PFSK-1 (cell line): Measurements from ENCODE around the gene HEXB.

Experiments used
- FOXP2 ChIP-seq: optimal IDR thresholded peaks from 2 replicates; pipeline ENCODE3; 2011; ENCODE audit warnings: borderline replicate concordance, control low read depth, inconsistent platforms; ENCODE audit not compliant: insufficient read depth; ENCODE audit errors: extremely low read length, extremely low read depth
- POLR2AphosphoS5 ChIP-seq: IDR thresholded peaks from 2 replicates; pipeline ENCODE4 v1.6.1; 2012; ENCODE audit warnings: low read depth, mild to moderate bottlenecking, control low read depth, low read length, moderate library complexity
- REST ChIP-seq, 2 experiments: IDR thresholded peaks; 2 replicates each; pipeline versions ENCODE4 v1.6.1 to v1.8.0; 2011 to 2012; ENCODE audit warnings: low read depth in 2 of 2, low read length in 2 of 2, control low read depth in 1 of 2, inconsistent platforms in 1 of 2, mild to moderate bottlenecking in 1 of 2, moderate library complexity in 1 of 2; ENCODE audit not compliant: insufficient read depth in 1 of 2
- SIN3A ChIP-seq: IDR thresholded peaks from 2 replicates; pipeline ENCODE4 v1.6.1; 2012; ENCODE audit warnings: mild to moderate bottlenecking, low read length, moderate library complexity, borderline replicate concordance; ENCODE audit not compliant: insufficient read depth
- TAF1 ChIP-seq: IDR thresholded peaks from 2 replicates; pipeline ENCODE4 v1.6.1; 2012; ENCODE audit warnings: low read length, control low read depth, borderline replicate concordance; ENCODE audit not compliant: insufficient read depth

The HEXB gene

DNA sequence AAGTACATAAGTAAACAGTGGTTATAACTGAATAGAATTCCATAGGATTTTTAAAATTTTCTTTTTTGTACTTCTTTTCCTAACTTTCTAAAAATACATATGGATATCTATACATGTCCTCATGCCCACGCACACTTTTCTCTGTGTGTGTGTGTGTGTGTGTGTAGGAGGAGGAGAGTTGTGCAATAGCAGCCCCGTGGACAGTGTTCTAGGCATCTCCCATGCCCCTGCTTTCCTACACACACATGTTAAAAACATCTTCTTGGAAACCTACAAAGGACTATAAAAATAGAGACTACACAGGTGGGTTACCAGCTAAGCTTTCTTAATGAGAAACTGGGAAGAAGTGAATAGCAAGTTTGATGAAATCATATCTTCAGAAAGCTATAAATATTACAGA, 19.8 kb upstream of the HEXB start:
- TF ChIP-seq SIN3A (no peak), REST (IDR thresholded peaks at IDR 0.05; ENCODE audit: insufficient read depth in 1 of 2, low read depth in 2 of 2, low read length in 2 of 2) (no peak), POLR2AphosphoS5 (no peak), FOXP2 (no peak), TAF1 (no peak)

GRCh38 chr5:74665816-74666215, 19.2 kb upstream of the HEXB start:
- TF ChIP-seq TAF1 = no peak
- TF ChIP-seq REST (IDR thresholded peaks at IDR 0.05; ENCODE audit: insufficient read depth in 1 of 2, low read depth in 2 of 2, low read length in 2 of 2) = no peak
- TF ChIP-seq SIN3A = no peak
- no peak for TF ChIP-seq FOXP2
- TF ChIP-seq POLR2AphosphoS5 = no peak

- TF ChIP-seq FOXP2 (no peak), REST (IDR thresholded peaks at IDR 0.05; ENCODE audit: insufficient read depth in 1 of 2, low read depth in 2 of 2, low read length in 2 of 2) (no peak), TAF1 (no peak)
Measured at GRCh38 chr5:74667396-74667795, 17.6 kb upstream of the HEXB start.

- no peak for TF ChIP-seq POLR2AphosphoS5
- no peak for TF ChIP-seq REST (IDR thresholded peaks at IDR 0.05; ENCODE audit: insufficient read depth in 1 of 2, low read depth in 2 of 2, low read length in 2 of 2)
- no peak for TF ChIP-seq SIN3A
- no peak for TF ChIP-seq TAF1
- no peak for TF ChIP-seq FOXP2
Measured at GRCh38 chr5:74669821-74670220, 15.2 kb upstream of the HEXB start.

DNA sequence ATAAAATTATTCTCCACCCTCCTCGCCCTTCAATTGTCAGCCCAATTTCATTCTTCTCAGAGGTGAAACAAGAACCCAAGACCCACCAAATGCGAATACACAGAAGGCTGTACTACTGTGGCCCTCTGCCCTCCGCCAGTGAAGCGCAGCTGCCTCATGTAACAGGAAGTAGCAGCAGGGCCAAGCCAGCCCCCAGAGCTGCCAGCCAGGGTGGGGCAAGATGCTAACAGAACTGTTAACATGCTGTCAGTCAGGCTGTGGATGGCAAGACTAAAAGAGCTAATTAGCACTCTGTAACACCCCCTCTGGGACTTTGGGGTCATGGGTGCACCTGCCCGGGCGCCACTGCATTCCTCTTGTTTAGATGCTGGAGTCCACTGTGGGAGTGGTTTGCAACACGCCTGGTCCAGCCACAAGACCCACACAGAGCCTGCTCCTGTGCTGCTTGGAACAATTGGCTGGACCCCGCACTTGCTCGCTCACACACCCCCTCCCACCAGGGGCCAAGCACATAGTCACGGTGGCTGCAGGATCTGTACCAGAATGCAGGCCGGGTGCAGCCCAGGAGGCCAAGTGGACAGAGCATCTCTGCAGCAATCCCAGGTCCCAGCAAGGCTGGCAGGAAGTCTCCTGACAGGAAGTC, 14.5 kb upstream of the HEXB start:
- TF ChIP-seq FOXP2 (no peak), POLR2AphosphoS5 (no peak), TAF1 (no peak), REST (IDR thresholded peaks at IDR 0.05; ENCODE audit: insufficient read depth in 1 of 2, low read depth in 2 of 2, low read length in 2 of 2) (no peak), SIN3A (no peak)
